ENCODE data around the gene KRT8. TPM values are rescaled to one million over a fixed set of nuclear protein-coding genes. Genes with fewer than 3 reads are reported as not detected.
A peak's percentile ranks its signal among the peaks of the same experiment; 100 is the strongest.
"Not testable (repeated sequence)": the region's sequence is repeated elsewhere in the genome, so short reads cannot be mapped to it uniquely, and the experiment has no call there.

Gene KRT8
- 5.4 and 15.4 TPM in 2 replicates for total RNA-seq (ENCODE audit: low replicate concordance)

GRCh38 chr12:52904509-52905300, at the start of gene KRT8:
Gene KRT8 (minus strand): TSS chr12:52905076. CDS start chr12:52904981, 95 bp downstream.
- H3K4me3 ChIP-seq (ENCODE audit: low read depth, low read length); DNase-seq (ENCODE audit: low read depth): not testable (repeated sequence)

DNA sequence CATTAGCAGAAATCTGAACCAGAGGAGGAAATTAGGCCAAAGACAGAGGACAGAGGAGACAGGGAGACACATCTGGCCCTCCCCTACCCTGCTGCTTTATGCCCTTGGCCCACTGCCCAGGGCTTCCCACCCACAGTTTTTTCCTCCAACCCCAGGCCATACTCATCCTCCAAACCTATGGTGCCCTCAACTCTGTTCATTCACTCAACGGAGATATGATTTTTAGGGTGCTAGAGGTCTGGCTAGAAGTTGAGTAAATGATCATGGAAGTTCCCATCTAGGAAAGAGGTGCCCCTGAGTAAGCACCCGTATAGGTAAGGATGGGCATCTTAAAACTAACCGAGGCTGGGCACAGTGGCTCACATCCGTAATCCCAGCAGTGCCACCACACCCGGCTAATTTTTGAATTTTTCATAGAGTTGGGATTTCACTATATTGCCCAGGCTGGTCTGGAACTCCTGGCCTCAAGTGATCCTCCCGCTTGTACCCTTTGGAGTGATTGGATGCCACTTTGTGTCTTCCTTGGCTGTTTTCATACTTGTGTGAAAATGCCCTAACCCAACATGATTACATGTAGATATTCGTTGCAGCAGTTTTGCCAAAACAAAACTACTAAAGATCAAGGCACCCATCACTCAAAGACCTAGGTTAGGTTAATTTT, 48.4 kb upstream of the KRT8 start:
- no peak overlapping the region for H3K4me3 ChIP-seq (ENCODE audit: low read depth, low read length)
- no peak for DNase-seq (ENCODE audit: low read depth)

DNA sequence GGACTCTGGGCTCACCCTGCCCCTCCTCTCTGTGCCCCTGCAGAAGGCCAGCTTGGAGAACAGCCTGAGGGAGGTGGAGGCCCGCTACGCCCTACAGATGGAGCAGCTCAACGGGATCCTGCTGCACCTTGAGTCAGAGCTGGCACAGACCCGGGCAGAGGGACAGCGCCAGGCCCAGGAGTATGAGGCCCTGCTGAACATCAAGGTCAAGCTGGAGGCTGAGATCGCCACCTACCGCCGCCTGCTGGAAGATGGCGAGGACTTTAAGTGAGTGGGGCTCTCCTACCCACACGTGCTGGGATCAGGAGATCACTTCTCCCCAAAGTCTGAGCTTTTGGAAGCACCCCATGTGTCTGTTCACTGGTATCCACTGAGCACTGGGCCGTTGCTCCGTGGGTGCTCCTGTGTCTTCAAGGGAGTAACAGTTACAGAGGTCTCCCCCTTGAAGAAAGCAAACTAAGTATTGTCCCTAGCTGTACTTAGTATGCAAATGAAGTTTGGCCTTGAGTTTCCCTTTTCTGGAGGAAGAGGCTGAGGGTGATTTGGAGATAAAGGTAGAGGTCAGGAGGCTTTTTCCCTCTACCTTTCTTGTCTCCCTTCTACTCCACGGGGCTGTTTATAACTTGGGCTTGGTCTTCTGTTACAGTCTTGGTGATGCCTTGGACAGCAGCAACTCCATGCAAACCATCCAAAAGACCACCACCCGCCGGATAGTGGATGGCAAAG, 47.4 kb upstream of the KRT8 start:
- peak; percentile 51 for DNase-seq (ENCODE audit: low read depth)
- TF ChIP-seq CTCF (IDR thresholded peaks at IDR 0.05; ENCODE audit: insufficient read depth, low read length), result peak; percentile 31
- H3K4me3 ChIP-seq (ENCODE audit: low read depth, low read length), result no peak overlapping the region

More for the DNA sequence above, 48.4 kb upstream of the KRT8 start:
- no peak for TF ChIP-seq CTCF (IDR thresholded peaks at IDR 0.05; ENCODE audit: insufficient read depth, low read length)

DNA sequence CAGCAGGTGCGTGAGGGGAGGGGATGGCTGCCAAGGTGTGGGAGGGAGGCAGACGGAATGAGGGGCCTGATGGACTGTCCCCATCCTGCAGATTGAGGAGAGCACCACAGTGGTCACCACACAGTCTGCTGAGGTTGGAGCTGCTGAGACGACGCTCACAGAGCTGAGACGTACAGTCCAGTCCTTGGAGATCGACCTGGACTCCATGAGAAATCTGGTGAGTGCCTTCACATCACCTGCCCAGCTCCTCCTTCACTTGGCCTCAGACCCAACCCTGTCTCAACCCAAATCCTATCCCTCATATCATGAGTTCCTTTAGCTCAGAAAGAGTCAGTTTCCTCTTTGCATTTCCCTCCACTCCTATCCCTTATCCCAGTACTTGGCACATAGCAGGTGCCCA, 46.8 kb upstream of the KRT8 start:
- no peak for DNase-seq (ENCODE audit: low read depth)
- no peak for TF ChIP-seq CTCF (IDR thresholded peaks at IDR 0.05; ENCODE audit: insufficient read depth, low read length)
- no peak overlapping the region for H3K4me3 ChIP-seq (ENCODE audit: low read depth, low read length)

- peak overlapping the region; percentile 77 for H3K4me3 ChIP-seq (ENCODE audit: low read depth, low read length)
- DNase-seq (ENCODE audit: low read depth), result no peak
- no peak for TF ChIP-seq CTCF (IDR thresholded peaks at IDR 0.05; ENCODE audit: insufficient read depth, low read length)
These were observed 46.2 kb upstream of the KRT8 start for GRCh38 chr12:52951126-52951525.

- peak overlapping the region; percentile 77 for H3K4me3 ChIP-seq (ENCODE audit: low read depth, low read length)
- no peak for TF ChIP-seq CTCF (IDR thresholded peaks at IDR 0.05; ENCODE audit: insufficient read depth, low read length)
- DNase-seq (ENCODE audit: low read depth), result no peak
These were observed 45.7 kb upstream of the KRT8 start for GRCh38 chr12:52950553-52950952.
